ENCODE data around the gene ZSCAN22. TPM values are rescaled to one million over a fixed set of nuclear protein-coding genes. Genes with fewer than 3 reads are reported as not detected.
"Not testable (repeated sequence)": the region's sequence is repeated elsewhere in the genome, so short reads cannot be mapped to it uniquely, and the experiment has no call there.

Gene ZSCAN22
- total and polyA plus RNA-seq, 2 donors: 1.2 TPM

GRCh38 chr19:58346961-58347929 is 20.5 kb downstream of the ZSCAN22 start:
- WGBS: 1% methylated on average over 82 of the region's 82 CpGs
- Histone ChIP-seq H3K27me3 (ENCODE audit: control insufficient read depth in 2 of 2, insufficient read depth in 1 of 2, low read length in 1 of 2) (peaks cover 9 to 48% of the 10 kb centered on the region in 2 donors), H3K4me1 (ENCODE audit: control insufficient read depth in 2 of 2, insufficient read depth in 2 of 2, low read length in 2 of 2) (peaks cover 4 to 24% of the 10 kb centered on the region in 2 donors), H3K36me3 (ENCODE audit: control insufficient read depth in 2 of 2, insufficient read depth in 2 of 2, low read length in 1 of 2) (peaks cover 0 to 4% of the 10 kb centered on the region in 2 donors), H3K9me3 (ENCODE audit: control insufficient read depth in 2 of 2, insufficient read depth in 1 of 2, low read length in 1 of 2) (peaks cover 0 to 6% of the 10 kb centered on the region in 2 donors), H3K27ac (ENCODE audit: low read depth in 1 of 2, low read length in 1 of 2) (peak overlapping the region; percentile 89 to 93), H3K4me3 (ENCODE audit: low read length in 2 of 2) (peak overlapping the region; percentile 66 to 76)
- DNase-seq (ENCODE audit: low read depth in 6 of 9, low spot score in 9 of 9): peak in 8 of 9 donors; percentile 34 to 87 (median 69)

GRCh38 chr19:58348080-58348479 is 21.3 kb downstream of the ZSCAN22 start:
- WGBS: 44% methylated on average over 12 of the region's 12 CpGs
- not testable (repeated sequence) for H3K27ac ChIP-seq (ENCODE audit: low read depth in 1 of 2, low read length in 1 of 2)
- H3K27me3 ChIP-seq (ENCODE audit: control insufficient read depth in 2 of 2, insufficient read depth in 1 of 2, low read length in 1 of 2): peaks cover 9 to 48% of the 10 kb centered on the region in 2 donors

GRCh38 chr19:58349590-58349989 is 22.8 kb downstream of the ZSCAN22 start:
- WGBS: 66% methylated on average over 8 of the region's 8 CpGs
- peaks cover 9 to 55% of the 10 kb centered on the region in 2 donors for H3K27me3 ChIP-seq (ENCODE audit: control insufficient read depth in 2 of 2, insufficient read depth in 1 of 2, low read length in 1 of 2)
- no peak overlapping the region for H3K27ac ChIP-seq (ENCODE audit: low read depth in 1 of 2, low read length in 1 of 2)
- peaks cover 0 to 4% of the 10 kb centered on the region in 2 donors for H3K36me3 ChIP-seq (ENCODE audit: control insufficient read depth in 2 of 2, insufficient read depth in 2 of 2, low read length in 1 of 2)
- DNase-seq (ENCODE audit: low read depth in 6 of 9, low spot score in 9 of 9): no peak
- H3K4me1 ChIP-seq (ENCODE audit: control insufficient read depth in 2 of 2, insufficient read depth in 2 of 2, low read length in 2 of 2): peaks cover 4 to 27% of the 10 kb centered on the region in 2 donors
- peaks cover 0 to 6% of the 10 kb centered on the region in 2 donors for H3K9me3 ChIP-seq (ENCODE audit: control insufficient read depth in 2 of 2, insufficient read depth in 1 of 2, low read length in 1 of 2)
- no peak overlapping the region for H3K4me3 ChIP-seq (ENCODE audit: low read length in 2 of 2)

More at GRCh38 chr19:58348080-58348479, 21.3 kb downstream of the ZSCAN22 start:
- peak overlapping the region; percentile 66 to 76 for H3K4me3 ChIP-seq (ENCODE audit: low read length in 2 of 2)
- not testable (repeated sequence) for H3K36me3 ChIP-seq (ENCODE audit: control insufficient read depth in 2 of 2, insufficient read depth in 2 of 2, low read length in 1 of 2); DNase-seq (ENCODE audit: low read depth in 6 of 9, low spot score in 9 of 9); H3K9me3 ChIP-seq (ENCODE audit: control insufficient read depth in 2 of 2, insufficient read depth in 1 of 2, low read length in 1 of 2)
- H3K4me1 ChIP-seq (ENCODE audit: control insufficient read depth in 2 of 2, insufficient read depth in 2 of 2, low read length in 2 of 2): peaks cover 4 to 24% of the 10 kb centered on the region in 2 donors

- peaks cover 4 to 30% of the 10 kb centered on the region in 2 donors for H3K4me1 ChIP-seq (ENCODE audit: control insufficient read depth in 2 of 2, insufficient read depth in 2 of 2, low read length in 2 of 2)
- WGBS: 51% methylated on average over 84 of the region's 84 CpGs
- peaks cover 0 to 4% of the 10 kb centered on the region in 2 donors for H3K36me3 ChIP-seq (ENCODE audit: control insufficient read depth in 2 of 2, insufficient read depth in 2 of 2, low read length in 1 of 2)
- H3K27ac ChIP-seq (ENCODE audit: low read depth in 1 of 2, low read length in 1 of 2): no peak overlapping the region
- H3K4me3 ChIP-seq (ENCODE audit: low read length in 2 of 2): no peak overlapping the region
- peaks cover 9 to 60% of the 10 kb centered on the region in 2 donors for H3K27me3 ChIP-seq (ENCODE audit: control insufficient read depth in 2 of 2, insufficient read depth in 1 of 2, low read length in 1 of 2)
- peak in 1 of 9 donors; percentile 32 for DNase-seq (ENCODE audit: low read depth in 6 of 9, low spot score in 9 of 9)
- peaks cover 0 to 6% of the 10 kb centered on the region in 2 donors for H3K9me3 ChIP-seq (ENCODE audit: control insufficient read depth in 2 of 2, insufficient read depth in 1 of 2, low read length in 1 of 2)
Measured at GRCh38 chr19:58350001-58350861, 23.4 kb downstream of the ZSCAN22 start.

GRCh38 chr19:58350871-58351557 is 24.2 kb downstream of the ZSCAN22 start:
- H3K9me3 ChIP-seq (ENCODE audit: control insufficient read depth in 2 of 2, insufficient read depth in 1 of 2, low read length in 1 of 2): peaks cover 0 to 9% of the 10 kb centered on the region in 2 donors
- no peak overlapping the region for H3K4me3 ChIP-seq (ENCODE audit: low read length in 2 of 2)
- peaks cover 0 to 4% of the 10 kb centered on the region in 2 donors for H3K36me3 ChIP-seq (ENCODE audit: control insufficient read depth in 2 of 2, insufficient read depth in 2 of 2, low read length in 1 of 2)
- H3K27ac ChIP-seq (ENCODE audit: low read depth in 1 of 2, low read length in 1 of 2): no peak overlapping the region
- peaks cover 15 to 68% of the 10 kb centered on the region in 2 donors for H3K27me3 ChIP-seq (ENCODE audit: control insufficient read depth in 2 of 2, insufficient read depth in 1 of 2, low read length in 1 of 2)
- H3K4me1 ChIP-seq (ENCODE audit: control insufficient read depth in 2 of 2, insufficient read depth in 2 of 2, low read length in 2 of 2): peaks cover 10 to 34% of the 10 kb centered on the region in 2 donors
- DNase-seq (ENCODE audit: low read depth in 6 of 9, low spot score in 9 of 9): no peak
- WGBS: 84% methylated on average over 34 of the region's 34 CpGs

- Histone ChIP-seq H3K9me3 (ENCODE audit: control insufficient read depth in 2 of 2, insufficient read depth in 1 of 2, low read length in 1 of 2) (peaks cover 0 to 13% of the 10 kb centered on the region in 2 donors), H3K27me3 (ENCODE audit: control insufficient read depth in 2 of 2, insufficient read depth in 1 of 2, low read length in 1 of 2) (peaks cover 15 to 73% of the 10 kb centered on the region in 2 donors), H3K27ac (ENCODE audit: low read depth in 1 of 2, low read length in 1 of 2) (no peak overlapping the region), H3K36me3 (ENCODE audit: control insufficient read depth in 2 of 2, insufficient read depth in 2 of 2, low read length in 1 of 2) (peaks cover 0 to 4% of the 10 kb centered on the region in 2 donors), H3K4me3 (ENCODE audit: low read length in 2 of 2) (no peak overlapping the region), H3K4me1 (ENCODE audit: control insufficient read depth in 2 of 2, insufficient read depth in 2 of 2, low read length in 2 of 2) (peaks cover 11 to 35% of the 10 kb centered on the region in 2 donors)
- DNase-seq (ENCODE audit: low read depth in 6 of 9, low spot score in 9 of 9): no peak
- WGBS: 97% methylated on average over 9 of the region's 9 CpGs
Measured at GRCh38 chr19:58351558-58351878, 24.7 kb downstream of the ZSCAN22 start.

- no peak for DNase-seq (ENCODE audit: low read depth in 6 of 9, low spot score in 9 of 9)
- Histone ChIP-seq H3K27me3 (ENCODE audit: control insufficient read depth in 2 of 2, insufficient read depth in 1 of 2, low read length in 1 of 2) (peaks cover 21 to 75% of the 10 kb centered on the region in 2 donors), H3K4me1 (ENCODE audit: control insufficient read depth in 2 of 2, insufficient read depth in 2 of 2, low read length in 2 of 2) (peaks cover 8 to 34% of the 10 kb centered on the region in 2 donors), H3K9me3 (ENCODE audit: control insufficient read depth in 2 of 2, insufficient read depth in 1 of 2, low read length in 1 of 2) (peaks cover 0 to 14% of the 10 kb centered on the region in 2 donors), H3K27ac (ENCODE audit: low read depth in 1 of 2, low read length in 1 of 2) (no peak overlapping the region), H3K36me3 (ENCODE audit: control insufficient read depth in 2 of 2, insufficient read depth in 2 of 2, low read length in 1 of 2) (peaks cover 0 to 4% of the 10 kb centered on the region in 2 donors), H3K4me3 (ENCODE audit: low read length in 2 of 2) (no peak overlapping the region)
- 95% methylated on average over 23 of the region's 23 CpGs for WGBS
Measured at GRCh38 chr19:58351990-58352755, 25.4 kb downstream of the ZSCAN22 start.
